GM21723 (cell line): ENCODE results near the gene CYREN.
"Not testable (repeated sequence)": the region's sequence is repeated elsewhere in the genome, so short reads cannot be mapped to it uniquely, and the experiment has no call there.

ENCODE experiments used
- ATAC-seq: cut with Tn5 transposase; IDR thresholded peaks from one replicate; pipeline ENCODE4 v1.9.1; 2021; ENCODE audit warnings: mild to moderate bottlenecking, moderate library complexity; ENCODE audit not compliant: unreplicated experiment

CYREN gene, protein sequence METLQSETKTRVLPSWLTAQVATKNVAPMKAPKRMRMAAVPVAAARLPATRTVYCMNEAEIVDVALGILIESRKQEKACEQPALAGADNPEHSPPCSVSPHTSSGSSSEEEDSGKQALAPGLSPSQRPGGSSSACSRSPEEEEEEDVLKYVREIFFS

DNA sequence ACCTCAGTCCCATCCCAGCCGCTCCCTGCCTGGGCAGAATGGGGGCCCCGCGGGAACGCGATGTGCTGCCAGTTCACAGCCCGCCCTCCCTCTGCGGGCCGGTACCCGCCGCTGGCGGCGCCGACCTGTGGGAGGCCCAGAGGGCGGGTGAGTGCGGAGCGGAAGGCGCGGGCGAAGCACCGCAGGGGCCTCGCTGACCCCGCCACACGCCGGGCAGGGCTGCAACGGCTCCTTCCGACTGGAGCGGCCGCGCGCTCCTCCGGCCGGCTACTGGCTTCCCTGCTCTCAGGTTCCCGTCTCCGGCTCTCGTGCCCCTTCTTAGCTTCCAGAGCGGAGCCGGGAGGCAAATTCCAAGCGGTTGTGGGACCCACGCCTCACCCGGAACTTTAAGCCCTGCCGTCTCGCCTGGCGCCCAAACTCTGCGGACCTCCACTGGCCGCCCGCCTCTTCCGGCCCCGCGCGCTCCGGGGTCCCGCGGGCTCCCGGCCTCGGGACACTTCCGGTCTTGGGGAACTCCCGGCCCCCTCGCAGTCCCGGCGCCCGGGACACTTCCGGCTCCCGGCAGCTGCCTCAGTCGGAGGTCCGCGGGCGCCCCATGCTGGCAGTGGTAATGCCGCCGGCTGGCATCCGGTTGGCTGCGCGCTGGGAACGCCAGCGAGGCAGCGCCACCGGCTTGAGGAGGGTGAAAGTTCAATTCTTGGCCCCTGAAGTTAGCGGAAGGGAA is at the start of gene CYREN:
CYREN (minus strand) TSS at position 434 of the 724 bp plus-strand sequence. CDS start 1,785 bp downstream, outside the sequence.
- peak; percentile 69 for ATAC-seq

DNA sequence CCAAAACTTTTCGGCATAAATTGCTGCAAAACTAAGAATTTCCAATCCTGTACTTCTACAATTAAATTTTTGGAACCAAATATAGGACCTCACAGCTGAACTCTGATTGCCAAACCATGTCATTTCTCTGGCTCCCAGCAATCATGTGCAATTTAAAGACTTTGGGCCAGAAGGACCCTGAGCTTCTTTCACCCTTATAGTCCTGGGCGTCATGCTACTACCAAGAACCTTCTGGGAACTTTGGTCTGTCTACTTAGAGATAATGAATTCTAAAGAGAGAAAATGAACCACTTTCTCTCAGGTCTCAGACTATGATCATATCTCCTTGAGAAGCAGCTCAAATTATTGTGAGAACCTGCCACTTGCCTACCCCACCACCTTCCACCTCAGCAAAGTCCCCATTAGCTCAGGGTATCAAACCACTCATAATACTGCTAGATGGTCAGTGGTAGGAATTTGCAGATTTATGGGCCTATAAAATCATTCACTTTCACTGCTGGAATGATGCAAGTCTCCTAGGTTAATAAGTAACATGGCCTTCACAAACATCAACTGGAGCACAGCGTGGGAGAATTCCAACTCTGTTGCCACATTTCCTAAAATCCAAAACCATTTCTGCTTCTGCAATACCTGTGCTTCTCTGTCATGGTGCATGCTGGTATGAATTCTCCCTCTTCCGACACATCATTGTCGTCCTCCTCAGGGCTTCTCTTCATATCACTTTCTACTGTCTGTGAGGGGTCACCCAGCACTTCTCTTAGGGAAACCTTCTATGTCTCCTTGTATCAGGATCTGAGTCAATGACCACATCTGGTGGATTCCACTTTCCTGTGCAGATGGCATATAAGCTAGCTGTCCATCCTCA is 47.4 kb upstream of the CYREN start:
- ATAC-seq, result no peak

DNA sequence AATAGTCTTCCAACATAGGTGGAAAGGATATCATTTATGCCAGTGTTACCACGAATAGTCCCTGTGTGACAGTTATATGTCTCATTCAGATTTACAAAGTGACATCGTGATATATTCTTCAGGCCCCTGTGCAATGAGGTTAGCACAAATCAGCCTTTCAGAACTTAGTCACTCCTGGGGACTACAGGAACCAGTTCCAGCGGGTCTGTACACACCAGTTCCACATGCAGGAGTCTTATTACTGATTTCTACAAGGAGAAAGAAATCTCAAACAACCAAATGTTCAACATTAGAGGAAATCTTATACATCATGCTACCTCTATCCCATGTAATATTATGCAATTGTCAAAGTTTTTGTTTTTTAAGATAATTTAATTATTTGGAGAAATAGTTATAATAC is 45.2 kb upstream of the CYREN start:
- ATAC-seq, result no peak

DNA sequence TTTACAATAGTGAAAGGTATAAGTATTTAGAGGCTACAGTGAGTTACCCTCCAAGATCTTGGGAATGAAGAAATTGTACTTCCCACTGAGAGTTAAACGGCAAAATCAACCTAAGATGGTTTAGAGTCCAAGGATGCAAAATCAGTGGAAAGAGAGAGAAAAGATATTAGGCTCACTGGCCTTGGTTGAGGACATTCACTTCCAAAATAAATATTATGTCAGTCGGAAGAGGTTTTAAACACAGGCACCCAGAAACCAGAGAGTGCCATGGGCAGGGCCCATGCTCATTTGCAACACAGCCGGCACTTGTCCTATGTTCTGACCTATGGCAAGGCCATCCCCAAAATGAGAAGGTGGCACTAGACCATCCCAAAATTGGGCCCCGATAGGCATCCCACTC is 44.7 kb upstream of the CYREN start:
- ATAC-seq, result no peak

DNA sequence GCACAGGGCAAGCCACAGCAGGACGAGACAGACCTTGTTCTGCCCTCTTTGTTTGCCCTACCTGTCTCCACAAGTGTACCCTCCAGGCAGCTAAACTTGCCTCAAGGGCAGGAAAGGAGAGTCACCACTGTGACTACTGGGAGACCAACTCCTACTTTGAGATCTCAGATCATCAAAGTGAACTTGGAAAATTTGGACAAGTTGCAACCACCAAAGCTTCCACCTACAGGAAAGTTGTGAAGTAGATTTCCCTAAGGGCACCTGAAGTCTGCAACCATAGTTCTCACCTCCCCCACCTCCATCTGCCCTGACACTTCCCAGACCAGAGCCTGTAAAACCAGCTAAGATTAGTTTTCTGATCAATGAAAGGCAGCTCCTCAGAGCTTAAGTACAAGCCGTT is 43.3 kb upstream of the CYREN start:
- no peak for ATAC-seq

GRCh38 chr7:135211946-135212685 is 41.6 kb upstream of the CYREN start:
- not testable (repeated sequence) for ATAC-seq

DNA sequence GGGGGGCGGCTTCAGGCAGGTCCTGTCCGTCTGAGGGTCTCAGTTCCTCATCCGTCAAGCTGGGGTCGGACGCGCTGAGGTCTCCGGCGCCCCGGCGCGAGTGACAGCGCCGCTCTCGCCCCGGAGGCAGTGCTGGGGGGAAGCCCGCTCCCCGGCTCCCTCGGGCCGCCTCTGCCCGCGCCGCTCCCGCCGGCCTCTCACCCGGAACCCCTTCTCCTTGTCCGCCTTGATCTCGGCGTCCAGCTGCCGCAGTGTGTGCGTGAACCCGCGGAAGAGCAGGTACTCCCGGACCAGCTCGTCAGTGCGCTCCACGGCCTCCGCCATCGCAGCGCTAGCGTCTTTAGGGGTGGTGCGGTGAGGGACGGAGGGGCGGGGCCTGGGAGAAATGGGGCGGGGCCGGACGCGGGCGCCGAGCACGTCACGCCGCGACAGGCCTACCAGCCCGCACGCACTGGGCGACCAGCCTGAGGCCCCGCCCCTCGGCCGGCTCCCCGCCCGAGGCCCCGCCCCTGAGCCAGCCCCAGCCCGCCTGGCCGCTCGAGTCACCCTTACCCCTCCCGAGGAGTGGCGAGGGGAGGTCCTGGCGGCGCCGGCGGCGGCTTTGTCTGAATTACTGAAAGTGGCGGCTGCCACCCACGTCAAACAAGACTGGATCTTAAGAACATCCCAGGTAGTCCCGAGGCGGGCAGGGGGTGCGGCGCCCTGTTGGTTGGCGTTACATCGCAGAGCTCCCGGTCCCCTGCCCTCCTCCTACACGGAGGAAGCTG is 40.9 kb upstream of the CYREN start, which contains the start of gene WDR91:
WDR91 (minus strand) TSS at position 348 of the 767 bp plus-strand sequence; CDS start at position 324, 24 bp downstream.
- peak; percentile 82 for ATAC-seq

DNA sequence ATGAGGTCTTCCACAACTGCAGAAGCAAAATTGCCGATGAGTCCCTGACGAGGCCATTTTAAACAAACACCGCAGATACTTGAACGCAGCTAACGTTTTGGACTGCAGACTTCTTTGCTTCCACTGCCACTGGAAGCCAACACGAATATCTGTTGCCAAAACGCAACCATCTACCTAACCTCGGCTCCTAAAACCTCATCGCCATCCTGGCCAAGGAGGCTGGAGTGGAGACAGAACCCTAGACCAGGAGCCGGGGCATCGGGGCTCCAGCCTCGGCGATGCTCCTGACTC is 40.3 kb upstream of the CYREN start:
- peak; percentile 9 for ATAC-seq

- ATAC-seq, result no peak
Measured at GRCh38 chr7:135209225-135209834, 38.8 kb upstream of the CYREN start.

- ATAC-seq, result no peak
Measured at GRCh38 chr7:135208102-135208793, 37.7 kb upstream of the CYREN start.

DNA sequence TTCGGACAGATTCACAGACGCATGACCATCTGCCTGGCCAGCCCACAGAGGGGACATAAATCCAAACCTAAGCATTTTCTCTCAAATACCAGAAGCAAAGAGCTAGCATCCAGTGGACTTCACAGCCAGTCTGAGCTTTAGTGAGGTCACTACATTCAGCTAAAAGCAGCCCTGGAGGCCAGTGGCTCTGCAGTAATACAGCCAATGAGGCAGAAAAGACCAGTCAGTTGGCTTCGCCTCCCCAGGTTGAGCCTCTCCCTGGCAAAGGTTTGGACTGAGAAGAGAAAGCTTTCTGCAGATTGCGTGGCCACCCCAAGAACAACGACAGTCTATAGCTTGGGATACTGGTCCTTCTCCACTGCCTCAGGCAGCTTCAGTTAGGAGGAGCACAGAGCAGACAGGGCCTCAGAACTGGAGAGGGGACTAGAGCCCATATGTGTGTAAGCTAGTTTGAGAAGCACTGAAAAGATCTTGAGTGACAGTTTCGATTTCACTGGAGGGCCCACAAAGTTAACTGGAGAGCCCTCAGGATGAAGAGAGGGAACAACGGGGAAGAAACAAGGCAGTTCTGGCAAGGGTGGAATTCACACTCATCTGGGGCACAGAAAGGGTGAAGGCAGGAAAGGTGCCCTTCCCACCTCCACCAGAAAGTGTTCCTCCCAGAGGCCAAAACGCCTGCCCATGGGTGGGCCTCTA is 37.0 kb upstream of the CYREN start:
- peak; percentile 17 for ATAC-seq

DNA sequence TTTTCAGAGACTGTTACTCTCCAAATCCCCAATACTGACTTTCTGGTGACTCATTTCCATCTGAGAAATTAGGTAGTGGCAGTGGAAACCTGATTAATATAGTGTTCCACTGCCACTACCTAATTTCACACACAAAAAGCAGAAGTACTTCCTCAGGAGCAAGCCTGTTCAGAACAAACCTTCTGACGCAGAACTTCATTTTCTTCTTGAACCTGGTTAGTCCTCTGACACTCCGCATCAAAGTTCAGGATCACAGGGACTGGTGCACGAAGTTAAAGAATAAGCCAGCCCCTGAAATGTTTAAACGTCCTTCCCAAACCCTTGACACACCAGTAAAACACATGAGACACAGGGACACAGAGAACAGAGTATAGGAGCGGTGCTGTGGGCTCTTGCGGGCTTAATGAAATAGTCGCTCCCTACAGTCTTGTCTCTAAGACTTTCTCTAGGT is 36.5 kb upstream of the CYREN start:
- ATAC-seq, result peak; percentile 34

DNA sequence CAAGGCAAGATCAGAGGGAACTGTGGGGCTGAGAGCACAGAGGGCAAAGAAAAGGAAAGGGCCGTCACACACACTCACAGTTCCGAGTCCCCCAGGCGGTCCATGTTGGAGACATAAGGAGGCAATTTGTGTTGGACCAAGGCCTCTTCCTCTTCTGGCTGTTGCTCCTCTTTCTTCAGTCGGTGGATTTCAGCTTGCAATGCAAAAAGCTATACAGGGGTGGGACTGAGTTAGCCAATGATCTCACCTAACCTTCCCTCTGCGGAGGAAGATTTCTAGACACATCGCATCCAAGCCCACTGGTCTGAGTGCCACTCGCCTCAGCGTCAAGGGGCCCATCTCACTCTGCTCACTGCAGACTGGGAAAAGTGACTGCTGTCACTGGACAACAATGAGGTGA is 35.3 kb upstream of the CYREN start:
- ATAC-seq, result no peak

- ATAC-seq, result no peak
Measured at GRCh38 chr7:135204876-135205275, 34.4 kb upstream of the CYREN start.

GRCh38 chr7:135204341-135204749 is 33.8 kb upstream of the CYREN start:
- ATAC-seq, result no peak

- ATAC-seq, result no peak
Measured at GRCh38 chr7:135201350-135201749, 30.8 kb upstream of the CYREN start.

DNA sequence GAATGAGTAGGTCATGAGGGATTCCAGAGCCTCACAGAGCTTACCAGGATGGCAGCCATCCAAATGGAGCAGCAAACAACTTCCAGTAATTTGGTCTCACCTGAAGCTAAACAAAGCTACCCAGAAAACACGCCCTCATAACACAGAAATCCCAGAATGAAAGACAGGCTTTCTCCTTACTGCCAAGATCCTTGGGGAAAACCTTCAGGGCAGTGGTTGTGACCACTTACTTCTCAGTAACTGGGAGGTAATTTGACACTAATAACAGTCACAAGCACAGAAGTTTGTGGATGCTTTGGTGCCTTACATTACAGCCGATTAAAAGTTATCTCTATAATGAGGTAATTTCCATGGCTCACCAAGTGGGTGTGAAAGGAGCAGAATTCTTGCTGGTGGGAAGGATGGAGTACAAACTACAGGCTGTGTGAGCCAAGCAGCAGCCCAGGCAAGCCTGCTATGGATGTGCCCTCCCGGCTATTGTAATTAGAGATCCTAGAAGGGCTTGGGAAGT is 30.4 kb upstream of the CYREN start:
- no peak for ATAC-seq

DNA sequence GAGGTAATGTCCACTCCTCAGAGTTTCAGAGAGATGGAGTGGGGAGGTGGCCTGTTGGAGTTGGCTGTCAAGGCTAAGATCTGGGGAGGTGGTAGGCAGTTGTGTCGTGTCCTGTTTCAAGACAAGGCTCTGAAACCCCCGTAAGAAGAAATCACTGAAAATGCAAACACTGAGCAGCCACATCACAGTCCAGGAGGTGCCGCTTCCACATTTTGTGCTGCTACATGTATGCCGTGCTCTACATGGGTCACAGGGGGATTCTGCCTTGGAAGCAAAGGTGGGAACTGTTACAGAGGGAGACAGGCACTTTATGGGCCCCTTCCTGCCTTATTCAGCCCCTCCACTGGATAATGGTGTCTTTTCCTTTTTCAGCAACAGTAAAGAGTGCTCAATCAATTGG is 28.9 kb upstream of the CYREN start:
- no peak for ATAC-seq
